ENCODE results near the gene IRX6. TPM values are rescaled to one million over a fixed set of nuclear protein-coding genes. Genes with fewer than 3 reads are reported as not detected.

IRX6 gene
- total RNA-seq, 1 experiment from 2014 or later = not detected

GRCh38 chr16:55308973-55309372 lies 15.0 kb upstream of the IRX6 start:
- DNase-seq (ENCODE audit: unreplicated experiment) = no peak
- Mint-ChIP-seq H3K9me3 (ENCODE audit: unreplicated experiment) (no peaks in the 10 kb centered on the region), H3K4me1 (ENCODE audit: insufficient read depth, unreplicated experiment) (no peaks in the 10 kb centered on the region), H3K27me3 (ENCODE audit: insufficient read depth, unreplicated experiment) (peaks cover 8% of the 10 kb centered on the region), H3K27ac (ENCODE audit: low read depth, unreplicated experiment) (no peak overlapping the region), H3K4me3 (ENCODE audit: unreplicated experiment) (no peak overlapping the region), H3K36me3 (ENCODE audit: insufficient read depth, unreplicated experiment) (no peaks in the 10 kb centered on the region)
- ChIA-PET CTCF (no interaction called here), POLR2A (no interaction called here)
- no peak for TF ChIP-seq CTCF (IDR thresholded peaks at IDR 0.05; ENCODE audit: unreplicated experiment)
- no TSS peak for BruUV-seq (replicated peaks)
- intact Hi-C loops (cut with micrococcal nuclease) = no loop called here

- no peak overlapping the region for H3K4me3 Mint-ChIP-seq (ENCODE audit: unreplicated experiment)
- no TSS peak for BruUV-seq (replicated peaks)
- TF ChIP-seq CTCF (IDR thresholded peaks at IDR 0.05; ENCODE audit: unreplicated experiment) = no peak
- H3K27ac Mint-ChIP-seq (ENCODE audit: low read depth, unreplicated experiment) = no peak overlapping the region
- intact Hi-C loops (cut with micrococcal nuclease) = no loop called here
- ChIA-PET POLR2A (interaction anchor here (1.3 to 1.5 kb wide), 2 partner anchors 10 to 11 kb away, joined by 3 to 4 read pairs; no protein-coding TSS in a partner anchor), CTCF (interaction anchor here (0.8 to 1.0 kb wide), 3 partner anchors 11 to 283 kb away, joined by 3 to 4 read pairs (median 3); no protein-coding TSS in a partner anchor)
- H3K9me3 Mint-ChIP-seq (ENCODE audit: unreplicated experiment) = no peaks in the 10 kb centered on the region
- no peak for DNase-seq (ENCODE audit: unreplicated experiment)
- H3K36me3 Mint-ChIP-seq (ENCODE audit: insufficient read depth, unreplicated experiment) = no peaks in the 10 kb centered on the region
- peaks cover 40% of the 10 kb centered on the region for H3K27me3 Mint-ChIP-seq (ENCODE audit: insufficient read depth, unreplicated experiment)
- H3K4me1 Mint-ChIP-seq (ENCODE audit: insufficient read depth, unreplicated experiment) = peaks cover 12% of the 10 kb centered on the region
Measured at GRCh38 chr16:55322327-55322726, 1.7 kb upstream of the IRX6 start.

GRCh38 chr16:55324285-55325079 lies 479 bp downstream of the IRX6 start:
- Mint-ChIP-seq H3K9me3 (ENCODE audit: unreplicated experiment) (no peaks in the 10 kb centered on the region), H3K36me3 (ENCODE audit: insufficient read depth, unreplicated experiment) (no peaks in the 10 kb centered on the region), H3K4me3 (ENCODE audit: unreplicated experiment) (peak overlapping the region; percentile 29), H3K4me1 (ENCODE audit: insufficient read depth, unreplicated experiment) (peaks cover 12% of the 10 kb centered on the region), H3K27ac (ENCODE audit: low read depth, unreplicated experiment) (no peak overlapping the region), H3K27me3 (ENCODE audit: insufficient read depth, unreplicated experiment) (peaks cover 51% of the 10 kb centered on the region)
- ChIA-PET CTCF (interaction anchor here (0.7 to 1.1 kb wide), 5 partner anchors 10 to 137 kb away, joined by 3 to 5 read pairs (median 4); no protein-coding TSS in a partner anchor), POLR2A (no interaction called here)
- DNase-seq (ENCODE audit: unreplicated experiment) = no peak
- intact Hi-C loops (cut with micrococcal nuclease) = no loop called here
- no peak for TF ChIP-seq CTCF (IDR thresholded peaks at IDR 0.05; ENCODE audit: unreplicated experiment)
- no TSS peak for BruUV-seq (replicated peaks)

- CTCF ChIA-PET = no interaction called here
- POLR2A ChIA-PET = no interaction called here
- intact Hi-C loops (cut with micrococcal nuclease) = no loop called here
- H3K4me1 Mint-ChIP-seq (ENCODE audit: insufficient read depth, unreplicated experiment) = peaks cover 12% of the 10 kb centered on the region
- peaks cover 47% of the 10 kb centered on the region for H3K27me3 Mint-ChIP-seq (ENCODE audit: insufficient read depth, unreplicated experiment)
- no peak for DNase-seq (ENCODE audit: unreplicated experiment)
- TF ChIP-seq CTCF (IDR thresholded peaks at IDR 0.05; ENCODE audit: unreplicated experiment) = no peak
- no peak overlapping the region for H3K4me3 Mint-ChIP-seq (ENCODE audit: unreplicated experiment)
- BruUV-seq (replicated peaks) = no TSS peak
- no peak overlapping the region for H3K27ac Mint-ChIP-seq (ENCODE audit: low read depth, unreplicated experiment)
- no peaks in the 10 kb centered on the region for H3K36me3 Mint-ChIP-seq (ENCODE audit: insufficient read depth, unreplicated experiment)
- no peaks in the 10 kb centered on the region for H3K9me3 Mint-ChIP-seq (ENCODE audit: unreplicated experiment)
Measured at GRCh38 chr16:55325080-55325447, 1.1 kb downstream of the IRX6 start.
